Colonic mucosa (tissue), 4 donors: ENCODE data around the gene DAAM1. TPM values are rescaled to one million over a fixed set of nuclear protein-coding genes. Genes with fewer than 3 reads are reported as not detected.

Source experiments
- DNase-seq: peaks from one replicate; pipeline ENCODE4 v3.0.0-alpha.2; 2020
- H3K27ac ChIP-seq: fragments of 200-600 bp; one replicate; pipeline ENCODE4 v1.8.0; 2021
- H3K27me3 ChIP-seq: fragments of 200-600 bp; one replicate; pipeline ENCODE4 v1.8.0; 2021
- H3K36me3 ChIP-seq: fragments of 200-600 bp; one replicate; pipeline ENCODE4 v1.8.0; 2021
- H3K4me1 ChIP-seq: fragments of 200-600 bp; one replicate; pipeline ENCODE4 v1.8.0; 2021; ENCODE audit warnings: mild to moderate bottlenecking
- H3K4me3 ChIP-seq: fragments of 200-600 bp; one replicate; pipeline ENCODE4 v1.8.0; 2021
- H3K9ac ChIP-seq, 2 donors: one replicate each; pipeline ENCODE4 v1.7.0; 2013; ENCODE audit warnings: control low read depth in 2 of 2, low read depth in 2 of 2, low read length in 2 of 2
- H3K9me3 ChIP-seq: fragments of 200-600 bp; one replicate; pipeline ENCODE4 v1.8.0; 2021
- intact Hi-C: fragments of 100-400 bp; cut with DNase I; formaldehyde crosslinking; loops from one replicate; pipeline ENCODE4 v1.14.1; 2022
- total RNA-seq, 2 donors: library from RNA; stranded (reverse); fragmentation: NEBNext Ultra II Directional in 1 of 2; extraction: Animal tissue kit (Norgen Biotek cat#: 25700) in 1 of 2; gene quantifications; one replicate each; pipeline ENCODE4 v1.2.1, GENCODE V29; 2021
- TF ChIP-seq, protein P1 (sequence below): fragments of 200-600 bp; IDR thresholded peaks from one replicate; pipeline ENCODE4 v1.8.0; 2022; ENCODE audit warnings: antibody characterized with exemption, mild to moderate bottlenecking
- donor health status: healthy.
- donor health status: DM: no; HTN: no; CAD: no.
- donor health status: DM: no; HTN: no; CAD: no.

Gene DAAM1
- total RNA-seq, 2 donors from 2014 or later, result 35.0 to 52.4 TPM

DNA sequence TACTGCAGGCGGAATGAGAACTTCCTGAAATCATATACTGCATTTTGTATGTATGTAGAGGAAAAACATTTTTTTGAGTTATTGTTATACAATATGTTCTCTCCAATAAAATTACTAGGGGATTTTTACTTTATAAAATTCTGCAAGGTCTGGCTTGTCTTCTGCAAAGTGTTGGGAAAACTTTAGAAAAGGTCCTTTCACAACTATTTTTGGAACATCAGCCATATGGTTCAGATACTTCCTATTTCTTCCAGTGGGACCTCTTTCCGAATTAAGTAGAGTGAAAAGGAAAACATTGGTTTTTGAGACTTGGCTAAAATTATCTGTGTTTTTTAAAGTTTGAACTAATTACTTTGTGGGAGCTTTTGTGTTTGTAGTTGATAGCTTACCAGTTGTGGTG is 52.7 kb downstream of the DAAM1 start:
- intact Hi-C loops, result no loop called here
- Histone ChIP-seq H3K27me3 (no peaks in the 10 kb centered on the region), H3K9ac (no peak overlapping the region), H3K36me3 (no peaks in the 10 kb centered on the region), H3K4me3 (no peak overlapping the region), H3K4me1 (no peaks in the 10 kb centered on the region), H3K9me3 (no peaks in the 10 kb centered on the region), H3K27ac (no peak overlapping the region)
- TF ChIP-seq, protein P1, sequence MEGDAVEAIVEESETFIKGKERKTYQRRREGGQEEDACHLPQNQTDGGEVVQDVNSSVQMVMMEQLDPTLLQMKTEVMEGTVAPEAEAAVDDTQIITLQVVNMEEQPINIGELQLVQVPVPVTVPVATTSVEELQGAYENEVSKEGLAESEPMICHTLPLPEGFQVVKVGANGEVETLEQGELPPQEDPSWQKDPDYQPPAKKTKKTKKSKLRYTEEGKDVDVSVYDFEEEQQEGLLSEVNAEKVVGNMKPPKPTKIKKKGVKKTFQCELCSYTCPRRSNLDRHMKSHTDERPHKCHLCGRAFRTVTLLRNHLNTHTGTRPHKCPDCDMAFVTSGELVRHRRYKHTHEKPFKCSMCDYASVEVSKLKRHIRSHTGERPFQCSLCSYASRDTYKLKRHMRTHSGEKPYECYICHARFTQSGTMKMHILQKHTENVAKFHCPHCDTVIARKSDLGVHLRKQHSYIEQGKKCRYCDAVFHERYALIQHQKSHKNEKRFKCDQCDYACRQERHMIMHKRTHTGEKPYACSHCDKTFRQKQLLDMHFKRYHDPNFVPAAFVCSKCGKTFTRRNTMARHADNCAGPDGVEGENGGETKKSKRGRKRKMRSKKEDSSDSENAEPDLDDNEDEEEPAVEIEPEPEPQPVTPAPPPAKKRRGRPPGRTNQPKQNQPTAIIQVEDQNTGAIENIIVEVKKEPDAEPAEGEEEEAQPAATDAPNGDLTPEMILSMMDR, result no peak
- no peak for DNase-seq

DNA sequence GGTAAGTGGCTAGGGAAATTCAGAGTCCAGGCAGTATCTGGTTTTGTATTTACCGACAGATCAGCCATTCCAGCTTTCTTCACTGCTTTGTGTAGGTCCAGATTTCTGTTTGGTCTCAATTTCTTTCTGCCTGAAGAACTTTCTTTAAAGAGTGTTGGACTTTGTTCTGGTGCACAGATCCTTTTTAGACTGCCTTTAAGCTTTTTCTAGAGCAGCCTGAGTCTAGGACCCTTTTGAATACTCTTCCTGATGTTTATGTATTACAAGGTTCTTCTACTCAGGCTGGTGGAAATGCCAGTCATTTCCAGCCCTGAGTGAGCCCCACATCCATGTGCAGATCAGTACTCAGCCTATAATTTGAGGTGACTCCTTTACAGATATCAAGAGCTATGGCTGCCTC is 54.7 kb downstream of the DAAM1 start:
- no peak overlapping the region for H3K27ac ChIP-seq
- no peaks in the 10 kb centered on the region for H3K36me3 ChIP-seq
- TF ChIP-seq, protein P1, result no peak
- no peak for DNase-seq
- no peaks in the 10 kb centered on the region for H3K9me3 ChIP-seq
- no peaks in the 10 kb centered on the region for H3K27me3 ChIP-seq
- H3K4me3 ChIP-seq, result no peak overlapping the region
- H3K4me1 ChIP-seq, result no peaks in the 10 kb centered on the region
- no peak overlapping the region for H3K9ac ChIP-seq
- intact Hi-C loops, result no loop called here

GRCh38 chr14:59244581-59244980 is 56.1 kb downstream of the DAAM1 start:
- intact Hi-C loops, result no loop called here
- Histone ChIP-seq H3K36me3 (no peaks in the 10 kb centered on the region), H3K27ac (no peak overlapping the region), H3K9ac (no peak overlapping the region), H3K4me3 (no peak overlapping the region), H3K27me3 (no peaks in the 10 kb centered on the region), H3K4me1 (no peaks in the 10 kb centered on the region), H3K9me3 (no peaks in the 10 kb centered on the region)
- peak; percentile 30 for DNase-seq
- TF ChIP-seq, protein P1, result no peak

DNA sequence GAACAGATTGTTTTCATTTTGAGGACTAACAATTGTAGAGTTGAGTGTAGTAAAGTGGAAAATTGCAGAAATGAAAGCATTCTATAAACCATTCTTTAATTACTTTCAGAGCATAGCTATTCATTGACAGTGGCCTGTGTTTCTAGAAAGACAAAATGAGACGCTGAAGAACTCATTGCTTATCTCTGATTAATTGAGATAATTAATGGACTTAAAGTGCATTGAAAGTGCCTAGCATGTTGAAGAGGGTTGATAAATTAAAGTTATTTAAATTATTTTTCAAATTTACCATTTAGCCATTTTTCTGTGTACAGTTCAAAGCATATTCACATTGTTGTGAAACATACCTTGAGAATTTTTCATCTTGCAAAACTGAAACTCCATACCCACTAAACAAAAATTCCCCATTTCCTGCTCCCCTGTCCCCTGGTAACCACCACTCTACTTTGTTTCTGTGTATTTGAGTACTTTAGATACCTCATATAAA is 57.4 kb downstream of the DAAM1 start:
- no peaks in the 10 kb centered on the region for H3K9me3 ChIP-seq
- H3K27ac ChIP-seq, result no peak overlapping the region
- intact Hi-C loops, result no loop called here
- DNase-seq, result no peak
- no peaks in the 10 kb centered on the region for H3K27me3 ChIP-seq
- no peaks in the 10 kb centered on the region for H3K36me3 ChIP-seq
- H3K4me3 ChIP-seq, result no peak overlapping the region
- H3K9ac ChIP-seq, result no peak overlapping the region
- no peaks in the 10 kb centered on the region for H3K4me1 ChIP-seq
- TF ChIP-seq, protein P1, result no peak

DNA sequence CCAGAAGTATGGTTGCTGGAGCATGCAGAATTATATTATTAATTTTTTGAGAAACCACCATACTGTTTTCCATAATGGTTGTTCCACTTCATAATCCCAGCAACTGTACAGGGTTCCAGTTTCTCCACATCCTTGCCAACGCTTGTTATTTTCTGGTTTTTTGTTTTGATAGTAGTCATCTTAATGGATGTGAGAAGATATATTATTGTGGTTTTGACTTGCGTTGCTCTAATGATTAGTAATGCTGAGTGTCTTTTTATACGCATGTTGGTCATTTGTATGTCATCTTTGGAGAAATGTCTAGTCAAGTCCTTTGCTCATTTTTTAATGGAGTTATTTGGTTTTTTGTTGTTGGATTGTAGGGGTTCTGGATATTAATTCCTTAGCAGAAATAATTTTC is 58.1 kb downstream of the DAAM1 start:
- TF ChIP-seq, protein P1, result no peak
- H3K9ac ChIP-seq, result no peak overlapping the region
- H3K4me1 ChIP-seq, result no peaks in the 10 kb centered on the region
- H3K27ac ChIP-seq, result no peak overlapping the region
- no peaks in the 10 kb centered on the region for H3K36me3 ChIP-seq
- no peaks in the 10 kb centered on the region for H3K9me3 ChIP-seq
- H3K27me3 ChIP-seq, result no peaks in the 10 kb centered on the region
- intact Hi-C loops, result no loop called here
- no peak for DNase-seq
- no peak overlapping the region for H3K4me3 ChIP-seq
